HG03442 (cell line): Measurements from ENCODE around the gene IZUMO4.

Experiments used
- ATAC-seq: cut with Tn5 transposase; IDR thresholded peaks from one replicate; pipeline ENCODE4 v1.9.1; 2021; ENCODE audit warnings: mild to moderate bottlenecking, moderate library complexity; ENCODE audit not compliant: unreplicated experiment

The IZUMO4 gene

GRCh38 chr19:2142173-2142829, 45.6 kb downstream of the IZUMO4 start:
- ATAC-seq, result no peak

DNA sequence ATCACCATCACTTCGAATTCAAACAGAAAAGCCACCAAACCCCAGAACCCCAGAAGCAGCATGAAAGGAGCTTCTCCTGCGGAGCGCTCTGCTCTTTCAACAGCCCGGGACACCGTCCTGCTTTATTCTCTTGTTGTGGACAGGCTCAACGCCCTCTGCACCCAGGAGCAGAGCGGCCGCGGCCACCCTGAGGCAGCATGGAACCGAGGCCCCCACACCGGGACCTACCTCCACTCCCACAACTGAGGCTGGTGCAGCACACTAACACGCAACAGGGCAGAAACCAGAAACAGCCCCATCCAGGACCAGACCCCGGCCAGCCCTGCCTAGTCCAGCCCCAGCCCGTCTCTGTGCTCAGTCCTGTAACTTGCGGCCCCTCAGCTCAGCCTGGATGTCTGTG, 47.5 kb downstream of the IZUMO4 start:
- no peak for ATAC-seq

- ATAC-seq, result no peak
These were observed 49.1 kb downstream of the IZUMO4 start for GRCh38 chr19:2145831-2146241.

DNA sequence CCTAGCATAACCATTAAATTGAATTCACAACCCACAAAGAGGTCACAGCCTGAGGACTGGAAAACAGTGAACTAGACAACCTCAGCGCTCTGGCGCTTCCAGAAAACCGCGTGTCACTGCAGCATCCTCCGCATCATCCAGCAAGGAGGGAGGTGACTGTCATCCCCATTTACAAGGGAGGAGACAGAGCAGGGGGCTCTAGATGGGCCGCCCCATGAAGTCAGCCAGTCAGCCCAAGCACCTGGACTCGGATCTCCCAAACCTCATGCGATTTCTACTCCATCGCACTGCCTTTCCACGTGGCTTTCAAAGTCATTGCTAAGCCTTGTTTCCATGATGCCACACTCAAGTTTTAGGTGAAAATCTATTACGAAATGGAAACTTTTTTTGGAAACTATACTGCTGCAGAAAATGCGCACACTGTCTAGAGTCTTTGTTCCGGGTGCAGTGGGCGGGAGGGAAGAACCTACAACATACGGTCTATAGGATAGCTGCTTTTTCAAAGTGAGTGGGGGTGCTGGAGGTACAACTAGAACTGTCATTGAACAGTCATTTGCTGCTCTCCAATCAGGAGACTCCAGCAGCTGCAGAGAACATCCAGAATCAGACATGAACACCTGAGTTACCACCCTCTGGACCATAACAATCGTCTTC, 51.9 kb downstream of the IZUMO4 start:
- ATAC-seq, result no peak
